Endothelial cell of umbilical vein (primary cell): Measurements from ENCODE around the gene GALNT14.

Experiments used
- CTCF ChIP-seq, 2 donors: IDR thresholded peaks; 1 replicate in 1 of 2; 2 replicates in 1 of 2; pipeline ENCODE4 v1.5.1; 2011; ENCODE audit warnings: low read length in 2 of 2, mild to moderate bottlenecking in 2 of 2, moderate library complexity in 2 of 2, control low read depth in 1 of 2, inconsistent platforms in 1 of 2, low read depth in 1 of 2; ENCODE audit not compliant: insufficient read depth in 1 of 2; ENCODE audit errors: extremely low read depth in 1 of 2
- EZH2 ChIP-seq: IDR thresholded peaks from 2 replicates; pipeline ENCODE4 v1.6.1; 2012; ENCODE audit warnings: borderline replicate concordance, low read depth, mild to moderate bottlenecking, moderate library complexity, low read length, inconsistent platforms; ENCODE audit not compliant: severe bottlenecking
- JUN ChIP-seq: IDR thresholded peaks from 2 replicates; pipeline ENCODE4 v1.6.1; 2011; ENCODE audit warnings: borderline replicate concordance, low read depth; ENCODE audit not compliant: insufficient read length, insufficient read depth
- MAX ChIP-seq: IDR thresholded peaks from 2 replicates; pipeline ENCODE4 v1.6.1; 2011; ENCODE audit not compliant: insufficient read depth, insufficient read length
- MYC ChIP-seq: IDR thresholded peaks from one replicate; pipeline ENCODE4 v1.6.1; 2011; ENCODE audit warnings: mild to moderate bottlenecking, low read depth, low read length
- POLR2A ChIP-seq: IDR thresholded peaks from 2 replicates; pipeline ENCODE4 v1.6.1; 2012; ENCODE audit warnings: low read depth, mild to moderate bottlenecking, control low read depth, low read length
- POLR2AphosphoS5 ChIP-seq: IDR thresholded peaks from 2 replicates; pipeline ENCODE4 v1.6.1; 2012; ENCODE audit warnings: low read depth, mild to moderate bottlenecking, control low read depth, low read length, moderate library complexity; ENCODE audit not compliant: insufficient read depth

GRCh38 chr2:30990176-30990575 lies 148.1 kb downstream of the GALNT14 start:
- no peak for TF ChIP-seq CTCF (IDR thresholded peaks at IDR 0.05; ENCODE audit: extremely low read depth in 1 of 2, insufficient read depth in 1 of 2, low read depth in 1 of 2, low read length in 2 of 2)
- no peak for TF ChIP-seq JUN
- TF ChIP-seq POLR2AphosphoS5 = no peak
- no peak for TF ChIP-seq MYC
- TF ChIP-seq MAX = no peak
- no peak for TF ChIP-seq EZH2
- TF ChIP-seq POLR2A = no peak
